Ishikawa (cell line): ENCODE data around the gene QSOX2.

Experiments used
- CEBPB ChIP-seq: IDR thresholded peaks from 2 replicates; pipeline ENCODE4 v1.6.1; 2012
- EP300 ChIP-seq: IDR thresholded peaks from 2 replicates; pipeline ENCODE4 v1.6.1; 2012; ENCODE audit warnings: borderline replicate concordance
- RAD21 ChIP-seq: IDR thresholded peaks from 2 replicates; pipeline ENCODE4 v1.6.1; 2012; ENCODE audit warnings: low read depth
- REST ChIP-seq: IDR thresholded peaks from 2 replicates; pipeline ENCODE4 v1.6.1; 2012; ENCODE audit warnings: low read depth, mild to moderate bottlenecking
- YY1 ChIP-seq: IDR thresholded peaks from 2 replicates; pipeline ENCODE4 v1.6.1; 2012; ENCODE audit warnings: low read depth
- ZBTB7A ChIP-seq: IDR thresholded peaks from 2 replicates; pipeline ENCODE4 v1.6.1; 2012; ENCODE audit warnings: low read depth

GRCh38 chr9:136228107-136228875 is 17.3 kb downstream of the QSOX2 start:
- no peak for TF ChIP-seq REST
- no peak for TF ChIP-seq CEBPB
- no peak for TF ChIP-seq YY1
- no peak for TF ChIP-seq EP300
- TF ChIP-seq RAD21: no peak
- TF ChIP-seq ZBTB7A: no peak
